Endothelial cell of umbilical vein (primary cell): ENCODE results near the gene SLC29A3. TPM values are rescaled to one million over a fixed set of nuclear protein-coding genes. Genes with fewer than 3 reads are reported as not detected.

Source experiments
- BruUV-seq: library from RNA; stranded (reverse); fragments of 400-500 nt; replicated peaks from 2 replicates; lab custom pipeline; 2021; lab: Mats Ljungman, UMichigan
- CTCF ChIA-PET: fragments of 300-600, 350-600 bp; sonication (Branson Sonifier 250); formaldehyde crosslinking; loops from one replicate; lab custom pipeline; 2021; ENCODE audit warnings: antibody characterized with exemption, inconsistent platforms; lab: Charles Lee
- POLR2A ChIA-PET: fragments of 300-600, 350-600 bp; sonication (Branson Sonifier 250); formaldehyde crosslinking; loops from one replicate; lab custom pipeline; 2021; ENCODE audit warnings: antibody characterized with exemption, inconsistent platforms; lab: Charles Lee
- DNase-seq: peaks from one replicate; pipeline ENCODE4 v3.0.0-alpha.2; 2011; ENCODE audit warnings: low read depth, low spot score
- FAIRE-seq: peaks from 2 replicates; lab custom pipeline; 2011; peaks lifted over from hg19 to GRCh38; lab: Jason Lieb, UNC
- H2AFZ ChIP-seq: 2 replicates; pipeline ENCODE4 v1.6.0; 2012; ENCODE audit warnings: low read depth, low read length, control low read depth, inconsistent platforms
- H3K27ac ChIP-seq: 2 replicates; pipeline ENCODE4 v1.5.1; 2011; ENCODE audit warnings: low read depth, mild to moderate bottlenecking, control low read depth, low read length, moderate library complexity; ENCODE audit not compliant: insufficient read depth
- H3K27me3 ChIP-seq, 2 experiments: 2 replicates each; pipeline versions ENCODE4 v1.6.0 to v1.6.1; 2011; ENCODE audit warnings: low read length in 2 of 2, mixed read lengths in 1 of 2; ENCODE audit not compliant: control insufficient read depth in 2 of 2, insufficient read depth in 2 of 2
- H3K36me3 ChIP-seq, 2 experiments: 2 replicates in 1 of 2; 3 replicates in 1 of 2; pipeline ENCODE4 v1.5.1; 2011; ENCODE audit warnings: low read length in 2 of 2, mild to moderate bottlenecking in 1 of 2, moderate library complexity in 1 of 2; ENCODE audit not compliant: control insufficient read depth in 2 of 2, insufficient read depth in 2 of 2; ENCODE audit errors: extremely low read depth in 1 of 2
- H3K4me1 ChIP-seq: 3 replicates; pipeline ENCODE4 v1.5.1; 2011; ENCODE audit warnings: mild to moderate bottlenecking, low read length; ENCODE audit not compliant: control insufficient read depth, insufficient read depth; ENCODE audit errors: extremely low read depth
- H3K4me2 ChIP-seq: 2 replicates; pipeline ENCODE4 v1.6.1; 2011; ENCODE audit warnings: low read length, control low read depth, mixed read lengths; ENCODE audit not compliant: insufficient read depth
- H3K4me3 ChIP-seq, 3 experiments: fragments of 200-600 bp in 1 of 3; sonication (generic), shearing (Covaris generic) in 1 of 3; replicated peaks in 1 of 3; 2 replicates each; pipeline ENCODE4 v1.5.1; 2011 to 2016; ENCODE audit warnings: control low read depth in 3 of 3, low read length in 3 of 3, mild to moderate bottlenecking in 2 of 3, inconsistent platforms in 1 of 3, low read depth in 1 of 3, moderate library complexity in 1 of 3; ENCODE audit not compliant: insufficient read depth in 1 of 3
- H3K79me2 ChIP-seq: 2 replicates; pipeline ENCODE4 v1.6.0; 2012; ENCODE audit warnings: low read length, inconsistent platforms; ENCODE audit not compliant: control insufficient read depth, insufficient read depth
- H3K9ac ChIP-seq: replicated peaks from 2 replicates; pipeline ENCODE3; 2011; ENCODE audit warnings: low read length, control low read depth; ENCODE audit not compliant: insufficient read depth; ENCODE audit errors: extremely low read depth
- H3K9me1 ChIP-seq: replicated peaks from 3 replicates; pipeline ENCODE4 v1.6.0; 2011; ENCODE audit warnings: mild to moderate bottlenecking, low read length; ENCODE audit not compliant: control insufficient read depth, insufficient read depth; ENCODE audit errors: extremely low read depth
- H3K9me3 ChIP-seq: replicated peaks from 2 replicates; pipeline ENCODE4 v1.5.1; 2012; ENCODE audit warnings: low read length, inconsistent platforms; ENCODE audit not compliant: control insufficient read depth, insufficient read depth
- H4K20me1 ChIP-seq: replicated peaks from 2 replicates; pipeline ENCODE3; 2011; ENCODE audit warnings: mild to moderate bottlenecking, low read length; ENCODE audit not compliant: control insufficient read depth, insufficient read depth; ENCODE audit errors: extremely low read depth
- EZH2 ChIP-seq: IDR thresholded peaks from 2 replicates; pipeline ENCODE4 v1.6.1; 2012; ENCODE audit warnings: borderline replicate concordance, low read depth, mild to moderate bottlenecking, moderate library complexity, low read length, inconsistent platforms; ENCODE audit not compliant: severe bottlenecking
- FOS ChIP-seq: IDR thresholded peaks from 2 replicates; pipeline ENCODE4 v1.6.1; 2011; ENCODE audit warnings: mild to moderate bottlenecking, low read length, moderate library complexity, borderline replicate concordance; ENCODE audit not compliant: insufficient read depth
- GATA2 ChIP-seq: IDR thresholded peaks from 2 replicates; pipeline ENCODE4 v1.7.0; 2011; ENCODE audit warnings: low read depth, mild to moderate bottlenecking, moderate library complexity, mixed read lengths, low read length; ENCODE audit not compliant: insufficient read length, insufficient read depth
- JUN ChIP-seq: IDR thresholded peaks from 2 replicates; pipeline ENCODE4 v1.6.1; 2011; ENCODE audit warnings: borderline replicate concordance, low read depth; ENCODE audit not compliant: insufficient read length, insufficient read depth
- MYC ChIP-seq: IDR thresholded peaks from one replicate; pipeline ENCODE4 v1.6.1; 2011; ENCODE audit warnings: mild to moderate bottlenecking, low read depth, low read length
- POLR2A ChIP-seq: IDR thresholded peaks from 2 replicates; pipeline ENCODE4 v1.6.1; 2012; ENCODE audit warnings: low read depth, mild to moderate bottlenecking, control low read depth, low read length
- POLR2AphosphoS5 ChIP-seq: IDR thresholded peaks from 2 replicates; pipeline ENCODE4 v1.6.1; 2012; ENCODE audit warnings: low read depth, mild to moderate bottlenecking, control low read depth, low read length, moderate library complexity; ENCODE audit not compliant: insufficient read depth
- dilution Hi-C: fragments of 300-500 bp; cut with MboI; formaldehyde crosslinking; loops from one replicate; pipeline ENCODE4 v1.15.0; 2019; ENCODE audit warnings: low sequenced_read_pairs; ENCODE audit not compliant: extremely low pct_ligation_motif_present
- intact Hi-C: fragments of 100-400 bp; cut with micrococcal nuclease; formaldehyde crosslinking; loops from one replicate; pipeline ENCODE4 v1.10.0; 2022
- polyA plus RNA-seq, 4 experiments: library from polyadenylated mRNA; depleted of rRNA in 3 of 4; stranded (reverse) in 3 of 4; unstranded in 1 of 4; fragments of >200 nt; gene quantifications; 2 replicates each; pipeline versions ENCODE4 v1.2.1 to v1.2.3, GENCODE V29; 2011 to 2012; ENCODE audit warnings: missing spikeins in 1 of 4
- total RNA-seq: library from RNA; stranded (reverse); gene quantifications from 2 replicates; pipeline ENCODE4 v1.2.3, GENCODE V29; 2021
- TF ChIP-seq, protein P1 (sequence below), 2 donors: IDR thresholded peaks; 1 replicate in 1 of 2; 2 replicates in 1 of 2; pipeline ENCODE4 v1.5.1; 2011; ENCODE audit warnings: low read length in 2 of 2, mild to moderate bottlenecking in 2 of 2, moderate library complexity in 2 of 2, control low read depth in 1 of 2, inconsistent platforms in 1 of 2, low read depth in 1 of 2; ENCODE audit not compliant: insufficient read depth in 1 of 2; ENCODE audit errors: extremely low read depth in 1 of 2
- TF ChIP-seq, protein P2 (sequence below): IDR thresholded peaks from 2 replicates; pipeline ENCODE4 v1.6.1; 2011; ENCODE audit not compliant: insufficient read depth, insufficient read length

The SLC29A3 gene
- total and polyA plus RNA-seq, 2 donors (not counting 3 experiments of a cell fraction or from before 2014, with no cell fraction given), result 5.0 to 9.1 TPM

DNA sequence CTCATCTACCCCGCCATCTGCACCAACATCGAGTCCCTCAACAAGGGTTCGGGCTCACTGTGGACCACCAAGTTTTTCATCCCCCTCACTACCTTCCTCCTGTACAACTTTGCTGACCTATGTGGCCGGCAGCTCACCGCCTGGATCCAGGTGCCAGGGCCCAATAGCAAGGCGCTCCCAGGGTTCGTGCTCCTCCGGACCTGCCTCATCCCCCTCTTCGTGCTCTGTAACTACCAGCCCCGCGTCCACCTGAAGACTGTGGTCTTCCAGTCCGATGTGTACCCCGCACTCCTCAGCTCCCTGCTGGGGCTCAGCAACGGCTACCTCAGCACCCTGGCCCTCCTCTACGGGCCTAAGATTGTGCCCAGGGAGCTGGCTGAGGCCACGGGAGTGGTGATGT, 43.1 kb downstream of the SLC29A3 start:
- FAIRE-seq, result no peak

More for the DNA sequence above, 43.1 kb downstream of the SLC29A3 start:
- H3K4me3 ChIP-seq, result no peak overlapping the region
- ChIA-PET POLR2A (no interaction called here), CTCF (interaction anchor here (1.3 kb wide), 1 partner anchor 46 kb away, joined by 3 read pairs; no protein-coding TSS in a partner anchor)
- intact Hi-C loops (no loop called here), dilution Hi-C loops (no loop called here)
- no peak for TF ChIP-seq FOS
- no peak for TF ChIP-seq JUN
- TF ChIP-seq, protein P1, sequence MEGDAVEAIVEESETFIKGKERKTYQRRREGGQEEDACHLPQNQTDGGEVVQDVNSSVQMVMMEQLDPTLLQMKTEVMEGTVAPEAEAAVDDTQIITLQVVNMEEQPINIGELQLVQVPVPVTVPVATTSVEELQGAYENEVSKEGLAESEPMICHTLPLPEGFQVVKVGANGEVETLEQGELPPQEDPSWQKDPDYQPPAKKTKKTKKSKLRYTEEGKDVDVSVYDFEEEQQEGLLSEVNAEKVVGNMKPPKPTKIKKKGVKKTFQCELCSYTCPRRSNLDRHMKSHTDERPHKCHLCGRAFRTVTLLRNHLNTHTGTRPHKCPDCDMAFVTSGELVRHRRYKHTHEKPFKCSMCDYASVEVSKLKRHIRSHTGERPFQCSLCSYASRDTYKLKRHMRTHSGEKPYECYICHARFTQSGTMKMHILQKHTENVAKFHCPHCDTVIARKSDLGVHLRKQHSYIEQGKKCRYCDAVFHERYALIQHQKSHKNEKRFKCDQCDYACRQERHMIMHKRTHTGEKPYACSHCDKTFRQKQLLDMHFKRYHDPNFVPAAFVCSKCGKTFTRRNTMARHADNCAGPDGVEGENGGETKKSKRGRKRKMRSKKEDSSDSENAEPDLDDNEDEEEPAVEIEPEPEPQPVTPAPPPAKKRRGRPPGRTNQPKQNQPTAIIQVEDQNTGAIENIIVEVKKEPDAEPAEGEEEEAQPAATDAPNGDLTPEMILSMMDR (IDR thresholded peaks at IDR 0.05; ENCODE audit: extremely low read depth in 1 of 2, insufficient read depth in 1 of 2, low read depth in 1 of 2, low read length in 2 of 2), result no peak
- TF ChIP-seq GATA2, result no peak
- TF ChIP-seq MYC, result no peak
- no peak for TF ChIP-seq POLR2A
- TF ChIP-seq EZH2, result no peak
- TF ChIP-seq POLR2AphosphoS5, result no peak
- TF ChIP-seq, protein P2, sequence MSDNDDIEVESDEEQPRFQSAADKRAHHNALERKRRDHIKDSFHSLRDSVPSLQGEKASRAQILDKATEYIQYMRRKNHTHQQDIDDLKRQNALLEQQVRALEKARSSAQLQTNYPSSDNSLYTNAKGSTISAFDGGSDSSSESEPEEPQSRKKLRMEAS, result no peak
- no peaks in the 10 kb centered on the region for H3K36me3 ChIP-seq
- no peaks in the 10 kb centered on the region for H3K27me3 ChIP-seq
- BruUV-seq, result no TSS peak
- peaks cover 9% of the 10 kb centered on the region for H3K4me1 ChIP-seq
- H3K79me2 ChIP-seq, result no peaks in the 10 kb centered on the region
- no peak for DNase-seq
- no peak overlapping the region for H3K9ac ChIP-seq
- no peak overlapping the region for H2AFZ ChIP-seq
- H3K9me3 ChIP-seq, result no peaks in the 10 kb centered on the region
- no peaks in the 10 kb centered on the region for H3K9me1 ChIP-seq
- H3K4me2 ChIP-seq, result no peak overlapping the region
- H3K27ac ChIP-seq, result no peak overlapping the region
- H4K20me1 ChIP-seq, result no peaks in the 10 kb centered on the region
